ENCODE results near the gene SLC39A10.

Gene SLC39A10, protein sequence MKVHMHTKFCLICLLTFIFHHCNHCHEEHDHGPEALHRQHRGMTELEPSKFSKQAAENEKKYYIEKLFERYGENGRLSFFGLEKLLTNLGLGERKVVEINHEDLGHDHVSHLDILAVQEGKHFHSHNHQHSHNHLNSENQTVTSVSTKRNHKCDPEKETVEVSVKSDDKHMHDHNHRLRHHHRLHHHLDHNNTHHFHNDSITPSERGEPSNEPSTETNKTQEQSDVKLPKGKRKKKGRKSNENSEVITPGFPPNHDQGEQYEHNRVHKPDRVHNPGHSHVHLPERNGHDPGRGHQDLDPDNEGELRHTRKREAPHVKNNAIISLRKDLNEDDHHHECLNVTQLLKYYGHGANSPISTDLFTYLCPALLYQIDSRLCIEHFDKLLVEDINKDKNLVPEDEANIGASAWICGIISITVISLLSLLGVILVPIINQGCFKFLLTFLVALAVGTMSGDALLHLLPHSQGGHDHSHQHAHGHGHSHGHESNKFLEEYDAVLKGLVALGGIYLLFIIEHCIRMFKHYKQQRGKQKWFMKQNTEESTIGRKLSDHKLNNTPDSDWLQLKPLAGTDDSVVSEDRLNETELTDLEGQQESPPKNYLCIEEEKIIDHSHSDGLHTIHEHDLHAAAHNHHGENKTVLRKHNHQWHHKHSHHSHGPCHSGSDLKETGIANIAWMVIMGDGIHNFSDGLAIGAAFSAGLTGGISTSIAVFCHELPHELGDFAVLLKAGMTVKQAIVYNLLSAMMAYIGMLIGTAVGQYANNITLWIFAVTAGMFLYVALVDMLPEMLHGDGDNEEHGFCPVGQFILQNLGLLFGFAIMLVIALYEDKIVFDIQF

DNA sequence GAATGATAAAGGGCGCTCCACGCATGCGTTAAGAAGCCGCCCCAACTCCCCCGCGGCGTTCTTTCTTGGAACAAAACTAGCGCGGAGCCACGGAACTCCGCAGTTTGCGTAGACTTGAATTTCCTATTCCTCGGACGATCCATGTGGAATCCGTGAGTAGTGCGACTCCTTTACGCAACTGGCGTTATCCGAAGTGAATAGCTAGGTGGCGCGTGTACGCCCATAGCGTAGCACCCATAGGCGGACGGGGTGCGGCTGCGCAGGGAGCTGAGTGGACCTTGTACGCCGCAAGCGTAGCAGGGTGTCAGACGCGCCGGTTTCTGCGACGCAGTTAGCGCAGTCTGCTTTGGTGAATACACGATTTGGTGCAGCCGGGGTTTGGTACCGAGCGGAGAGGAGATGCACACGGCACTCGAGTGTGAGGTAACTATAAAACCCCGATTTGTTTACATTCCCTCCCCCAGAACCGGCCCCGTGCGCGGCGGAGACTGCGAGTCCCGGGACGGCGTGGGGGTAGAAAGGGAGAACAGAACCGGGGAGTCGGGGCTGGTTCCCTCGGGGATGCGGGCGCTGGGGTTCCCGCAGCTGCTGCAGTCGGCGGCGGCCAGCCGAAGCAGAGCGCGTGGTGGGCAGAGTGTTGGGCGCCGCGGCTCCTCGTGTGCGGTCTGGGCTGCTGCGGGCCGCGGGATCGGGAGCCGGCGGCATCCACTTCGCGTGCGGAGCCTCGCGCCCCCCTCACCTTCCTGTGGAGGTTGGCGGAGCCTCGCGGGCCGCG, at the start of gene SLC39A10:
TSS of gene SLC39A10 (plus strand) at position 368 of the 775 bp plus-strand sequence. CDS start 22,817 bp downstream, outside the sequence.
- FAIRE-seq, result peak; percentile 100
- peak; percentile 54 for DNase-seq (ENCODE audit: insufficient read length, low spot score)

DNA sequence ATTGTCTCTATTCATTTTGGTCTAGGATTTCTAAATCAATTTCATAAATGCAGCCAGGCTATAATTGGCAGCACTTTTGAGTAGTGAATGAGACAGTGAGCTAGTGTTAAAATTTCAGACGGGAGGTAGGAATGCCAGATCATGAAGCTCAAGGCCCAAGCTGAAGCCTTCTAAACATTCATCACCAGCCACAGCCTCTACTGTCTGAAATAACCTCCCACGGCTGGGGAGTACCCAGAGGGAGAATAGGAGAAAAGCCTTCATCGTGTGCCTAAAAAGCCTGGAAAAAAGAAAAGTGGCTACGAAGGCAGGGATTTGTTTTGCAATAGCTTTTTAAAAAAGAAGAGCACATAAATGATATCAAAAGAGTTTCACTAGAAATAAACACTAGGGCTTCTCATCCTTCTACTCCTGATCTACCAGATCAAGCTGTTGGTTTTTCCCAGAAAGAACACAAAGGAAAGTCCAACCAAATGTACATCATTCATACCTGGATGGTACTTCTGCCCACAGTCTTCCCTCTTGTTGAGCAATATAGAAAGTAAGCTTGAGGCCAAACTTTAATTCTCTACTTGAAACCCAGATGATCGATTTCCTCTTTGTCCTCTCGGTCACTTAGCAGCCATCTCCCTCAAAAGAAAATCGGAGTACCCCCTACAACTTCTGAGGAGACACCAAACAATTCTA, 48.1 kb upstream of the SLC39A10 start:
- DNase-seq (ENCODE audit: insufficient read length, low spot score), result no peak
- no peak for FAIRE-seq

- no peak for FAIRE-seq
Measured at GRCh38 chr2:195610717-195611116, 46.3 kb upstream of the SLC39A10 start.

DNA sequence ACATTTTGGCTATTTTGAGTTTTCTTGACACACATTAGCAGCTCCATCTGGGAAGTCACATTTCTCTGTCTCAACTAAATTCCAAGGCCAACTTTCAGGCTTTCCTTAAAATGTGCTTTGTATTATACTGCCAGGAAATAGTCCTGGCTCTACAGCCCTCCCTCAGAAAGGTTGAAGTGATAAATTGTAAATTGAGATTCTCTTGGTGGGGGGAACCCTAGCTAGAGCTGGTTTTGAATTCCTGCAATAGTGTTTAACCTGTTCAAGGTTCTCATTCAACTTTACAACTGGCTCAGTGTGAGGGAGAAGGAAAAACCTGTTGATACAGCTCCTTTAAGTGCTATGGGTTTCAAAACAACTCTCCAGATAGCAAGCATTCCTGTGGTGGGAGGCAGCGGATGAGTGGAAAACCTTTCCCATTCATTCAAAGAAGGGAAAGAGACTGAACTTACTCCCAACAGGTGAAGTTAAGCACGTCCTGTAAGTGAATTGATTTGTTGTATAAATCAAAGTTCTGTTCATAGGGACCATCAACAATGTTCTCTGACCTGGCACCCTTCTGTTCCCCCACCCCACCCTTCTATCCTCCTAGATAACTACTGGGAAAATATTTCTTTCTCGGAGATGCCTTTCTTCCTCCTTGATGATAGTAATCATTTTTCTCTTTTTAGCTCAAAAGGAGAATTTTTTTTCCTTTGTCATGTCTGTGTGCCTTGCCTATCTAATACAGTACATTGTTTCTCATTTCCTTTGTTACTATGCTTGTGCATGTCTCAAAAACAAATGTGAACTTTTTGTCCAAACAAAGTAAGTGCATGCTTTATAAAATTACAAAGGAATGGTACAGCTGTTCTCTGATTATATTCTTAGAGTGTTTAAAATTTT, 44.2 kb upstream of the SLC39A10 start:
- FAIRE-seq, result no peak
- DNase-seq (ENCODE audit: insufficient read length, low spot score), result no peak

More at GRCh38 chr2:195610717-195611116, 46.3 kb upstream of the SLC39A10 start:
- no peak for DNase-seq (ENCODE audit: insufficient read length, low spot score)

DNA sequence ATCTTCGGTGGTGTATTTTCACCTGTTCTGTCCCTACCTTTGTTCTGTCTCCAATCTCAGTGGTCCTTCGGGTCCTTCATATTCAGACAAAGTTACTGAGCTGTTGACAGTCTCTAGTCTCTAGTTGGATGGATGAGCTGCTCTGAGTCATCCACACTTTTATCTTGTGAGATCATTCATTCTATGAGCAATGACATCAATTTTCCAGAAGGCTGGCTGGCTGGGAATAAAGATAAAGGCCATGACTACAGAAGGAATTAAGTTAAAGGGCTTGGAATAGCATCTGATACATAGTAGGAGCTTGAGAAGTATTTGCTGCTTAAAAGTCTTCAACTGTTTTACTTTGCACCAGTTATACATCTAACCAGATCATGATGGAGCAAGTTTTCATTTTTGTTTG, 43.1 kb upstream of the SLC39A10 start:
- no peak for DNase-seq (ENCODE audit: insufficient read length, low spot score)
- peak; percentile 37 for FAIRE-seq

DNA sequence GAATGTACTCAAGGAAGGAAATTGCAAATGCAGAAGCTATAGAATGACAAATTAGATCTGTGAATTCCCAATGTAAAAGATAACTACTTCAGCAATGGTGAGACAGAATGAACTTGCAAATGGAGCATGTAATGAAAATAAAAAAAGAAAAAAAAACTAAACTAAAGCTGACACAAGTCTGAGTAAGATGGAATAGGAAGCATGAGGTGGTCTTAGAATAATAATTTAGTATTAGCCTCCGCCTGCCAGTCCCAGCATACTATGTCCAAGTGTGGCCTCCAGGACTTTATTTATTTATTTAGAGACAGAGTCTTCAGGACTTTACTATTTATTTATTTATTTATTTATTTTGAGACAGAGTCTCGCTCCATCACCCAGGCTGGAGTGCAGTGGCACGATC, 37.4 kb upstream of the SLC39A10 start:
- DNase-seq (ENCODE audit: insufficient read length, low spot score) (no peak), FAIRE-seq (no peak)

GRCh38 chr2:195620501-195620900, 36.5 kb upstream of the SLC39A10 start:
- DNase-seq (ENCODE audit: insufficient read length, low spot score), result no peak

GRCh38 chr2:195622966-195623365, 34.1 kb upstream of the SLC39A10 start:
- DNase-seq (ENCODE audit: insufficient read length, low spot score), result no peak
- peak; percentile 56 for FAIRE-seq

More at GRCh38 chr2:195620501-195620900, 36.5 kb upstream of the SLC39A10 start:
- FAIRE-seq, result no peak

DNA sequence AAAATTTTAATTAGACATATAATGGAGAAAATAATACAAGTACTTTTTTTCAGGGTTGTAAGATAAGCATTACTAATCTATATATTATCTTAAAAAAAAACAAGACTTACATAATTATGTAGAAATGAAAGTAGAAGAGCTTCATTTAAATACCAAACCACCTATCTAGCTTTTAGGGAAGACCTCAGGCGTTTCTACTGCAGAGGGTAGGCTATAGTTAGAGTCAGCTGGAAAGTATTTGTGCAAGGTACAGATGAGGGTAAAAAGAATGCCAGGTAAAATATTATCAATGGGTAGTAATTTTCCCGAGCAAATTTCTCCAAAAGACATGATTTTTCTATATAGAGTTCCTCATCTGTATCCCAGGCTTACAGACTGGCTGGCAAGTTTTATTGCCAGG, 30.5 kb upstream of the SLC39A10 start:
- FAIRE-seq (no peak), DNase-seq (ENCODE audit: insufficient read length, low spot score) (no peak)

- no peak for DNase-seq (ENCODE audit: insufficient read length, low spot score)
- no peak for FAIRE-seq
Measured at GRCh38 chr2:195628666-195629065, 28.4 kb upstream of the SLC39A10 start.

DNA sequence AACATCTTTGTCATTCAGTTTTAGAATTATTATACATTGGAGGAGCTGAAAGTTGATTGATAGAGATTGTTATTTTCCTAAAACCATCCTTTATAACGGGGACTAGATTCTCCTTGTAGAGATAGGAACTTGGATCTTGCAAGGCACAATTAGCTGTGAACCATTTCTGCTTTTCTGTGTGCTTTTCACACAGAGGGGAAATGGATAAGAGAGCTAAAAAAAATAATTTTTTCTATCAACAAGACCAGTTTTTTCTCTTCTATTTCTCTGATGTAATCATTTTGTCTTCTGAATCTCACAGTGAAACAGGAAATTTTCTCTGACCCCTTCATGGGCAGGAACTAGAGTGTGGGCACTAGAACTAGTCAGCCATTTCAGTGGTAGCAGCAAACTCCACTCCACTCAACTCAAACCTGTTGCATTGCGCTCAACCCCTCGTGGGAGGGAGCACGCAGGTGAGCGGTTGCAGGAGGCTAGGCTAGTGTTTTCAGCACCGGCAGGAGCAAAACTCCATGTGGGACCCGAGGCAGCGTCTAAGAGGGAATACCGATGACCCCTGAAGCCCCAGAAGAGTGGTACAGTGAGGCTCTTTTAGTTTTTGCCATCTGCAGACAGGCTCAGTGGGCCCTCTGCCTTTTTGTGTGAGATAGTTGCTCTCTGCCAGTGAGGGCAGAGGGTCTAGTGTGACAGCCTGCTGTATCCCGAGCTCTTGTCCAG, 24.0 kb upstream of the SLC39A10 start:
- DNase-seq (ENCODE audit: insufficient read length, low spot score) (no peak), FAIRE-seq (no peak)

GRCh38 chr2:195633573-195633870, 23.5 kb upstream of the SLC39A10 start:
- DNase-seq (ENCODE audit: insufficient read length, low spot score), result no peak
- no peak for FAIRE-seq

GRCh38 chr2:195633974-195634373, 23.1 kb upstream of the SLC39A10 start:
- DNase-seq (ENCODE audit: insufficient read length, low spot score), result no peak
- no peak for FAIRE-seq

DNA sequence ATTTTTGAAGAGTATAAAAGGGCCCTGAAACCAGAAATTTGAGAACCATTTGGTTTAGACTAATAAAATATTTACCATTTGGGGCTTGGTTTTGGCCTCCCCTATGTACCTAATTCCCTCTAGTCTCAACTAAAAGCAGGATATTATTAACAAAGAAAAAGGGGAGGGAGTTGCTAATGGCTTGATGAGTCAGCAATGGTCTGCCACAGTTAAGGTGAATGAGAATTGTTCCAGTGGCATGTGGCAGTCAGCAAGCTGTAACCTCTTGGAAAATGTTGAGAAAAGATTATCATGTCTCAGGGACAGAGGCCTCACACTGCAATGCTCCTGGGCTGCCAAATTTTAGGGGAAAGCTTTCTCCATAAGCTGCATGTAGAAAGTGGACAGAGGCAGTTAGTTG, 20.1 kb upstream of the SLC39A10 start:
- FAIRE-seq, result no peak
- no peak for DNase-seq (ENCODE audit: insufficient read length, low spot score)

DNA sequence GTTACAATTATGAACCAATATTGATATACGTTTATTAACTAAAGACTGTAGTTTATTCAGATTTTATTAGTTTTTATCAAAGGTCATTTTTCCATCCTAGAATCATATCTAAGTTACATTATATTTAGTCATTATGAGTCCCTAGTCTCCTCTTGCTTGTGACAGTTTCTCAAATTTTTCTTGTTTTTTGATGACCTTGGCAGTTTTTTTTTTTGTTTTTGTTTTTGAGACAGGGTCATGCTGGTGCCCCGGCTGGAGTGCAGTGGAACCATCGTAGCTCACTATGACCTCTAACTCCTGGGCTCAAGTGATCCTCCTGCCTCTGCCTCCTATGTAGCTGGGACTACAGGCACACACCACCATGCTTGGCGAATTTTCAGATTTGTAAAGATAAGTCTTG, 18.3 kb upstream of the SLC39A10 start:
- DNase-seq (ENCODE audit: insufficient read length, low spot score) (no peak), FAIRE-seq (no peak)

GRCh38 chr2:195639238-195639858, 17.7 kb upstream of the SLC39A10 start:
- FAIRE-seq, result no peak

GRCh38 chr2:195639959-195640358, 17.1 kb upstream of the SLC39A10 start:
- FAIRE-seq (no peak), DNase-seq (ENCODE audit: insufficient read length, low spot score) (no peak)

More at GRCh38 chr2:195639238-195639858, 17.7 kb upstream of the SLC39A10 start:
- no peak for DNase-seq (ENCODE audit: insufficient read length, low spot score)

DNA sequence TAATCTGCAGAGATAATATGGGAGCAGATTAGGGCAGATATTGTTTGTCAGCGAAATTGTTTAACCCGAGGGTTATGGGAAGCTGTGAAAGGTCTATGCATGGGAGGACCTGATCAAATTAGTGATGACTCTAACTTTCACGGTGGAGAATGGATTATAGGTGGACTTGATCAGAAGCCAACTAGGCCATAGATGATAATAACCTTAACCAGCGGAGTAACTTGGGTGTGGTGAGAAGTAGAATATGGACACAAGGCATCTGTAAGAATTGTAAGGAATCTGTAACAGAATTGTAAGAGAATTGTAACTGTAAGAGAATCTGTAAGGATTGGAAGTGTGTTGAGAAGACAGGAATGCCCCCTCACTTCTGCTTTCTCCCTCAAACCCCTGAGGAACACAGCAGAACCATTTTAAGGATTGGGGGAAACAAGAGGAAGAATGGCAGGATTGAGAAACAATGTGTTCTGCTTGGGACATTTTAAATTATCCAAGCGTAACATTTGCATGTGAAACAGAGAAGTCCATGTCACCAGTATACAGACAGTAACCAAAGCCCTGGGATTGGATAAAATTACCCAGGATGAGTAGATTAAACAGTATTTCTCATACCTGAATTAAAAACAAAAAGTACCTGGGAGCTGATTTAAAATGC, 14.9 kb upstream of the SLC39A10 start:
- FAIRE-seq (no peak), DNase-seq (ENCODE audit: insufficient read length, low spot score) (no peak)

Measured in GM19239 (cell line).